Ascending aorta (tissue), 2 donors: ENCODE data around the gene CLCN7. TPM values are rescaled to one million over a fixed set of nuclear protein-coding genes. Genes with fewer than 3 reads are reported as not detected.
"Not testable (repeated sequence)": the region's sequence is repeated elsewhere in the genome, so short reads cannot be mapped to it uniquely, and the experiment has no call there.

ENCODE experiments used
- DNase-seq, 2 donors: peaks; one replicate each; pipeline ENCODE4 v3.0.0-alpha.2; 2019; ENCODE audit warnings: low spot score in 2 of 2
- H3K27ac ChIP-seq, 2 donors: fragments of 200-600 bp; sonication (generic); one replicate each; pipeline ENCODE4 v1.5.1; 2016 to 2017; ENCODE audit warnings: mild to moderate bottlenecking in 1 of 2
- H3K27me3 ChIP-seq: fragments of 200-600 bp; sonication (generic); one replicate; pipeline ENCODE4 v1.5.1; 2017
- H3K36me3 ChIP-seq, 2 donors: fragments of 200-600 bp; sonication (generic); one replicate each; pipeline ENCODE4 v1.5.1; 2016
- H3K4me1 ChIP-seq, 2 donors: fragments of 200-600 bp; sonication (generic); one replicate each; pipeline ENCODE4 v1.5.1; 2016 to 2017; ENCODE audit warnings: mild to moderate bottlenecking in 1 of 2
- H3K4me3 ChIP-seq, 2 donors: fragments of 200-600 bp; sonication (generic); one replicate each; pipeline ENCODE4 v1.5.1; 2016 to 2017; ENCODE audit warnings: mild to moderate bottlenecking in 1 of 2
- H3K9me3 ChIP-seq, 2 donors: fragments of 200-600 bp; sonication (generic); one replicate each; pipeline ENCODE4 v1.5.1; 2016
- CTCF ChIP-seq, 3 experiments: fragments of 200-600 bp in 2 of 3; fragments of 450-650 bp in 1 of 3; sonication (generic) in 2 of 3; IDR thresholded peaks; one replicate each; pipeline ENCODE4 v1.5.1; 2016 to 2019; ENCODE audit warnings: antibody characterized with exemption in 3 of 3, mild to moderate bottlenecking in 1 of 3, moderate library complexity in 1 of 3
- intact Hi-C: fragments of 100-400 bp; cut with DNase I; formaldehyde crosslinking; loops from one replicate; pipeline ENCODE4 v1.15.1; 2023
- total RNA-seq: library from RNA; depleted of rRNA; stranded (reverse); fragments of >200 nt; gene quantifications from one replicate; pipeline ENCODE4 v1.1.0, GENCODE V29; 2016

CLCN7 gene
- total RNA-seq, 1 donor from 2014 or later, result 108 TPM

- Histone ChIP-seq H3K27me3 (no peaks in the 10 kb centered on the region), H3K4me3 (no peak overlapping the region), H3K36me3 (peaks cover 15 to 22% of the 10 kb centered on the region in 2 donors), H3K4me1 (no peaks in the 10 kb centered on the region), H3K9me3 (no peaks in the 10 kb centered on the region), H3K27ac (no peak overlapping the region)
- intact Hi-C loops, result no loop called here
- no peak for DNase-seq
- no peak for TF ChIP-seq CTCF (IDR thresholded peaks at IDR 0.05)
These were observed 32.1 kb downstream of the CLCN7 start for GRCh38 chr16:1442697-1443096.

- DNase-seq, result no peak
- intact Hi-C loops, result no loop called here
- H3K27me3 ChIP-seq, result no peaks in the 10 kb centered on the region
- H3K9me3 ChIP-seq, result no peaks in the 10 kb centered on the region
- no peak overlapping the region for H3K27ac ChIP-seq
- H3K36me3 ChIP-seq, result peaks cover 3 to 9% of the 10 kb centered on the region in 2 donors
- no peak overlapping the region for H3K4me3 ChIP-seq
- TF ChIP-seq CTCF (IDR thresholded peaks at IDR 0.05), result no peak
- H3K4me1 ChIP-seq, result no peaks in the 10 kb centered on the region
These were observed 33.4 kb downstream of the CLCN7 start for GRCh38 chr16:1441391-1441829.

DNA sequence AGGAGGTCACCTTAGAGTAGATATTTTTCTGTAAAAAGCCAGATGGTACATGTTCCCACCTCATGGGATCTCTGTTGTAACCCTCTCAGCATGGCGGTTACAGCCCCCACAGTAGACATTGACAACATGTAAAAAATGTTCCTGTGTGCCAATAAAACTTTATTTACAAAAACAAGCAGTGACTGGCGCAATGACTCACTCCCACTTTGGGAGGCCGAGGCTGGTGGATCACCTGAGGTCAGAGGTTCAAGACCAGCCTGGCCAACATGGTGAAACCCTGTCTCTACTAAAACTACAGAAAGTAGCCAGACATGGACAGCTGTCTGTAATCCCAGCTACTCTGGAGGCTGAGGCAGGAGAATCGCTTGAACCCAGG is 35.1 kb downstream of the CLCN7 start:
- H3K27ac ChIP-seq, H3K27me3 ChIP-seq, intact Hi-C loops, H3K4me3 ChIP-seq, H3K36me3 ChIP-seq, H3K9me3 ChIP-seq, H3K4me1 ChIP-seq, DNase-seq: not testable (repeated sequence)

DNA sequence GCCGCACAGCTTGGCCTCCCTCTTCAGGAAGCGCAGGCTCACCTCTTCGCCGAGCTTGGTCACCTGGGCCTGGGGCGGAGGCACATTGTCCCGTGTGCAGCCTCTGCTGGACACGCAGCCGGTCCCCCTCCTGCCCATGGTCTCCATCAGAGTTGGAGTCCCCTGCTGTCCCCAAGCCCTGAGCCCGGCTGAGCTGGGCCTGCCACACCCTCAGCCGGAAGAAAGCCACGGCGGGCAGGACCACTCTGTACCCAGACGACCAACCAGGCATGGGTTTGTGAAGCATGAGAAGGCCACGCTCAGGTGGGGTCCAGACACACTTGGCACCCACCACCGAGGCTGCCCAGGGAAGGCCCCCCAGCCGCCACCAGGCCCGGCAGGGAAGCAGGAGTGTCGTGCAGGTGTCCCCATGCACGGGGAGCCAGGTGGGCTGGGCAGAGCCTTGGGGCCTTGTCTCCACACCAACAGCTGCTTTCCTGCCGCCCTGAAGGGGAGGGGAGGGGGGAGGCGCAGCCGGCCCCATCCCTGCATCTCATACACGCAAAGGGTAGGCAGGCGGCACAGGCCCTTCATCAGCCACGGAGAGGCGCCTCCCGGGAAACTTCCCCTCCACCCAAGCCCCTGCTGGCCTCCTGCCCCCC is 35.6 kb downstream of the CLCN7 start:
- H3K4me3 ChIP-seq, result no peak overlapping the region
- no peaks in the 10 kb centered on the region for H3K27me3 ChIP-seq
- H3K27ac ChIP-seq, result no peak overlapping the region
- no peaks in the 10 kb centered on the region for H3K9me3 ChIP-seq
- H3K36me3 ChIP-seq, result no peaks in the 10 kb centered on the region
- DNase-seq, result no peak
- no peak for TF ChIP-seq CTCF (IDR thresholded peaks at IDR 0.05)
- intact Hi-C loops, result no loop called here
- no peaks in the 10 kb centered on the region for H3K4me1 ChIP-seq

- Histone ChIP-seq H3K4me1 (no peaks in the 10 kb centered on the region), H3K36me3 (no peaks in the 10 kb centered on the region), H3K27me3 (no peaks in the 10 kb centered on the region), H3K9me3 (no peaks in the 10 kb centered on the region), H3K27ac (no peak overlapping the region), H3K4me3 (no peak overlapping the region)
- DNase-seq, result no peak
- no peak for TF ChIP-seq CTCF (IDR thresholded peaks at IDR 0.05)
- intact Hi-C loops, result no loop called here
These were observed 36.4 kb downstream of the CLCN7 start for GRCh38 chr16:1438229-1439057.

DNA sequence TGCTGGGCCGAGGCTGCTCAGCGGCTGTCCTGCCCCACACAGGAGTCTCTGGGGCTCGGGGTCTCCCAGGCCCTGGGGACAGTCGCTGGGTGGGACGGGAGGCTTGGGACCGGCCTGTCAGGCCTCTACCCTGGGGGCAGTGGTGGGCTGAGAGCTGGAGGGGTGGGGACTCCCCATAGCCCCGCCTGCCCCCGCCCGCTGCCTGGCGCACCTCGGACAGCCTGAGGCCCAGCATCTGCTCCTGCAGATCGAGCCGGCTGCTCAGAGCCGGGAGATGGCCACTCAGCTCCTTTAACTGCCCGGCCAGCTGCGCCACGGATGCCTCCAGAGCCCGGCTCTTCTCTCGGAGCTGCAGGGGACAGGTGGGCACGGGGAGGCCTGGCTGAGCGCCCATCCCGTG is 37.2 kb downstream of the CLCN7 start:
- Histone ChIP-seq H3K27me3 (no peaks in the 10 kb centered on the region), H3K9me3 (no peaks in the 10 kb centered on the region), H3K27ac (no peak overlapping the region), H3K36me3 (no peaks in the 10 kb centered on the region), H3K4me1 (no peaks in the 10 kb centered on the region), H3K4me3 (no peak overlapping the region)
- intact Hi-C loops, result no loop called here
- TF ChIP-seq CTCF (IDR thresholded peaks at IDR 0.05), result no peak
- no peak for DNase-seq
